Activated T-cell treated with anti-CD3 and anti-CD28 coated beads, Interleukin-2, amount 50 U/mL, for 4 hours (primary cell): ENCODE data around the gene PAPPA. TPM values are rescaled to one million over a fixed set of nuclear protein-coding genes. Genes with fewer than 3 reads are reported as not detected.

Experiments
- ATAC-seq, 2 donors: fragments of 200-7000 bp; cut with Tn5 transposase; one replicate each; pipeline ENCODE4 v1.10.0; 2021
- DNase-seq: peaks from one replicate; pipeline ENCODE4 v3.0.0-alpha.2; 2020
- H3K27me3 Mint-ChIP-seq: one replicate; pipeline ENCODE4 v1.8.0; 2021; ENCODE audit warnings: low read depth, mixed read lengths
- H3K36me3 Mint-ChIP-seq: one replicate; pipeline ENCODE4 v1.8.0; 2022; ENCODE audit warnings: mixed read lengths; ENCODE audit not compliant: insufficient read depth
- H3K4me1 Mint-ChIP-seq: one replicate; pipeline ENCODE4 v1.8.0; 2021; ENCODE audit warnings: low read depth, mixed read lengths
- H3K4me3 Mint-ChIP-seq: one replicate; pipeline ENCODE4 v1.8.0; 2021; ENCODE audit warnings: mild to moderate bottlenecking, moderate library complexity, mixed read lengths
- H3K9me3 Mint-ChIP-seq: one replicate; pipeline ENCODE4 v1.8.0; 2021; ENCODE audit warnings: mixed read lengths
- total RNA-seq, 3 donors: library from RNA; stranded (reverse); gene quantifications; one replicate each; pipeline ENCODE4 v1.2.1, GENCODE V29; 2021

PAPPA gene
- total RNA-seq, 3 donors from 2014 or later: 0.22 to 0.28 TPM; not detected in 1

DNA sequence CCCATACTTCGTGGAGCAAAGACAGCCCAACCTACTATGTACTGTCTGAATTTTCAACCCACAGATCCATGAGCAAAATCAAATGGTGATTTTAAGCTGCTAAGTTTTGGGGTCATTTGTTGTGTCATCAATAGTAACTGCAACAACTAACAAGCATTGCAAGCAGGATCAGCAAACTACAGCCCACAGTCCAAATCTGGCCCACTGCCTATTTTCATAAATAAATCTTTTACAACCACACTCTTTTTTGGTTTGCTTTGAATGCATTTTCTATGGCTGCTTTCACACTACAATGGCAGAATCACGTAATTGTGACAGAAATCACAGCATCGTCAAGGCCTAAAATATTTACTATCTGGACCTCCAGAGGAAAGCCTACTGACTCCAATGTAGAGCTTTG lies 296.4 kb downstream of the PAPPA start:
- Mint-ChIP-seq H3K4me3 (no peak overlapping the region), H3K9me3 (no peaks in the 10 kb centered on the region), H3K27me3 (no peaks in the 10 kb centered on the region), H3K36me3 (peaks cover 3% of the 10 kb centered on the region), H3K4me1 (no peaks in the 10 kb centered on the region)
- ATAC-seq (no peak), DNase-seq (no peak)

- Mint-ChIP-seq H3K4me1 (no peaks in the 10 kb centered on the region), H3K9me3 (no peaks in the 10 kb centered on the region), H3K27me3 (no peaks in the 10 kb centered on the region), H3K4me3 (no peak overlapping the region), H3K36me3 (peaks cover 3% of the 10 kb centered on the region)
- ATAC-seq: no peak
- no peak for DNase-seq
Measured at GRCh38 chr9:116450378-116451139, 297.0 kb downstream of the PAPPA start.

DNA sequence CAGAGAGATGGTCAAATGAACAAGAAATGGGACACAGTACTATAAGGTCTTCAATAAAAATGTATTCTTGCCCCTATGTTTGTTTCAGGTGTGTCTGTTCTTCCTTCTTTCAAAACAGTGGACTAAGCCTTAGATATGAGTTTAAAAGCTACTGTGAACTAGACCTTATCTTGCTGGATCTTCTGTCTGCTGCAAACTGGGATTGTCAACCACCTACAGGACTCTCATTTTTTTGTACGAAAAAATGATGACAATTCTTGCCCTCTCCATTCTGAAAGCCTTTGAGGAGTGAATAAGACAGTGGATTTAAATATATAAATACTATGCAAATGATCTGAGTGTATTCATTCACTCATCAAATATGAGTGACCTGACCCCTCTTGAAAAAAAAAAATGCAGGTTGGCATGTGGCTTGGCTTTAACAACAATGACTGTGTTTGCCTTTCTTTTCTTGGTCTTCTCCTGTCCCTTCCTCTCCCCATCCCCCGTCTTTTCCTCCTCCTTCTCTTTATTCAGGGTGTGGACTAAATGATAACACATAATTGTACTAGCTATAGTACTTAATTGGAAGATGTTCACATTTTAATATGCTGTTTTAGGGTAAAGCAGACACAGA lies 298.0 kb downstream of the PAPPA start:
- Mint-ChIP-seq H3K4me1 (no peaks in the 10 kb centered on the region), H3K36me3 (peaks cover 3% of the 10 kb centered on the region), H3K9me3 (peaks cover 9% of the 10 kb centered on the region), H3K27me3 (no peaks in the 10 kb centered on the region), H3K4me3 (no peak overlapping the region)
- DNase-seq: no peak
- no peak for ATAC-seq
